Smooth muscle cell (in vitro differentiated cells): Measurements from ENCODE around the gene CORO1C. TPM values are rescaled to one million over a fixed set of nuclear protein-coding genes. Genes with fewer than 3 reads are reported as not detected.
A peak's percentile ranks its signal among the peaks of the same experiment; 100 is the strongest.

Source experiments
- DNase-seq: peaks from one replicate; lab custom pipeline; 2025; ENCODE audit not compliant: unreplicated experiment; lab: John Stamatoyannopoulos, UW
- H2AFZ ChIP-seq: fragments of 200-600 bp; sonication (generic); 2 replicates; pipeline ENCODE4 v1.6.0; 2016; ENCODE audit warnings: antibody characterized with exemption, low read depth, mild to moderate bottlenecking
- H3F3A ChIP-seq: fragments of 200-600 bp; sonication (generic); 2 replicates; pipeline ENCODE4 v1.6.0; 2017; ENCODE audit warnings: antibody characterized with exemption, low read depth
- H3K27ac ChIP-seq: fragments of 200-600 bp; sonication (generic); 2 replicates; pipeline ENCODE4 v1.5.1; 2016; ENCODE audit warnings: low read depth, mild to moderate bottlenecking
- H3K27me3 ChIP-seq: fragments of 200-600 bp; sonication (generic); 2 replicates; pipeline ENCODE4 v1.6.1; 2016; ENCODE audit warnings: low read depth, mild to moderate bottlenecking
- H3K36me3 ChIP-seq: fragments of 200-600 bp; sonication (generic); 2 replicates; pipeline ENCODE4 v1.5.1; 2016; ENCODE audit warnings: low read depth
- H3K4me1 ChIP-seq: fragments of 200-600 bp; sonication (generic); 2 replicates; pipeline ENCODE4 v1.5.1; 2016; ENCODE audit warnings: low read depth
- H3K4me2 ChIP-seq: fragments of 200-600 bp; sonication (generic); 2 replicates; pipeline ENCODE4 v1.6.0; 2016; ENCODE audit warnings: mild to moderate bottlenecking
- H3K4me3 ChIP-seq: fragments of 200-600 bp; sonication (generic); 2 replicates; pipeline ENCODE4 v1.5.1; 2016; ENCODE audit warnings: mild to moderate bottlenecking
- H3K79me2 ChIP-seq: fragments of 200-600 bp; sonication (generic); 2 replicates; pipeline ENCODE4 v1.6.0; 2016; ENCODE audit warnings: low read depth, mild to moderate bottlenecking
- H3K9ac ChIP-seq: fragments of 200-600 bp; sonication (generic); 2 replicates; pipeline ENCODE4 v1.6.0; 2016; ENCODE audit warnings: low read depth
- H3K9me3 ChIP-seq: fragments of 200-600 bp; sonication (generic); replicated peaks from 2 replicates; pipeline ENCODE4 v1.5.1; 2016; ENCODE audit warnings: low read depth
- H4K20me1 ChIP-seq: fragments of 200-600 bp; sonication (generic); 2 replicates; pipeline ENCODE4 v1.6.0; 2016; ENCODE audit warnings: low read depth
- CTCF ChIP-seq: fragments of 200-600 bp; sonication (generic); IDR thresholded peaks from 2 replicates; pipeline ENCODE4 v1.5.1; 2017; ENCODE audit warnings: borderline replicate concordance, mild to moderate bottlenecking, antibody characterized with exemption; ENCODE audit not compliant: insufficient read depth, poor library complexity, severe bottlenecking
- WGBS: methylation state at CpG from one replicate; pipeline ENCODE4 v1.1.7; 2016; ENCODE audit warnings: low lambda C conversion rate; 5-methylcytosine and 5-hydroxymethylcytosine counted together
- polyA plus RNA-seq: library from polyadenylated mRNA; unstranded; fragments of >200 nt; fragmentation: Nextera tagmentation; extraction: Ambion mirVana; gene quantifications from 2 replicates; pipeline ENCODE4 v1.2.1, GENCODE V29; 2016
- total RNA-seq: library from RNA; depleted of rRNA; stranded (reverse); fragments of >200 nt; gene quantifications from 2 replicates; pipeline ENCODE4 v1.2.3, GENCODE V29; 2014

The CORO1C gene
- total and polyA plus RNA-seq, 2 experiments from 2014 or later, result 96.7 to 136 TPM

DNA sequence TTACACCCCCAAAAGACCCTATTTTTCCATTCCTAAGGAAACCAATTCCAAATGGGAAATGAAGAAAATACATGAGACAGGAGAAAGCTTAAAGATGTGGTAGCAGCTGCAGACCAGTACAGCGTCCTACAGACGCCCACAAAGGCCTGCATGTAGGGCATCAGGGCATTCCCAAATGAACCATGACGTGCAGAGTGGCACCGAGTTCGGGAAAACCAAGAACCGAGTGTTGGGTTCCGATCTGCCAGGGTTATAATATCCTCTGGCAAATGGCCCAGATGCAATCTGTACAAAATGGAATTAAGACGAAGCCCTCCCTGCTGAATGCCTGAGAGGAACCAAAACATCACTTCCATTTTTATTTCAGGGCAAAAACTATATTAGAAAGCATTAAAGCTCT, 63.3 kb downstream of the CORO1C start:
- Histone ChIP-seq H3K4me1 (peaks cover 19% of the 10 kb centered on the region), H3K27me3 (no peaks in the 10 kb centered on the region), H3K79me2 (peaks cover 93% of the 10 kb centered on the region), H3K9ac (peak overlapping the region; percentile 27), H3K9me3 (no peaks in the 10 kb centered on the region), H3K27ac (peak overlapping the region; percentile 76), H3F3A (peaks cover 23% of the 10 kb centered on the region), H3K36me3 (no peaks in the 10 kb centered on the region), H3K4me2 (no peak overlapping the region), H3K4me3 (no peak overlapping the region), H2AFZ (no peak overlapping the region), H4K20me1 (peaks cover 24% of the 10 kb centered on the region)
- WGBS, result 92% methylated on average over 8 of the region's 8 CpGs
- TF ChIP-seq CTCF, result no peak
- DNase-seq, result no peak

DNA sequence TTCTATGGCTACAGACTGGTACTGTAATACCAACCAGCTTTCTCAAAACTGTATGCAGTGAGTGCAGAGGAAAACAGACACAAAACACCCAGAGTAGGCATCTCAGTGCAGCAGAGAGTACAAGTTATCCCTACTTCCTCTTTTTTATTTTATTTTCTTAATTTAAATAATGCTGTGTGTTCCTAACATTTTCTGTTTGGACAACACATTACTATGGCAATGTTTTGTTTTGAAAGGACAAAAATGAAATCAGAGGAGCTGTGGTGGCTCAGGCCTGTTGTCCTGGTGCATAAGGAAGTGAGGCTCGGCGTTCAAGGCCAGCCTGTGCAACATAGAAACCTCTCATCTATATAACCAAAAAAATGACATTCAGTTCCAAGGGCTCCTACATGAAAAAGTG, 64.0 kb downstream of the CORO1C start:
- H4K20me1 ChIP-seq, result peaks cover 17% of the 10 kb centered on the region
- H3K27me3 ChIP-seq, result no peaks in the 10 kb centered on the region
- no peak for DNase-seq
- H3K79me2 ChIP-seq, result peaks cover 93% of the 10 kb centered on the region
- no peak for TF ChIP-seq CTCF
- H3K4me3 ChIP-seq, result no peak overlapping the region
- peak overlapping the region; percentile 76 for H3K27ac ChIP-seq
- peak overlapping the region; percentile 36 for H3K4me2 ChIP-seq
- H2AFZ ChIP-seq, result no peak overlapping the region
- peaks cover 19% of the 10 kb centered on the region for H3K4me1 ChIP-seq
- H3K36me3 ChIP-seq, result no peaks in the 10 kb centered on the region
- WGBS, result 87% methylated on average over 2 of the region's 2 CpGs
- peak overlapping the region; percentile 33 for H3K9ac ChIP-seq
- H3F3A ChIP-seq, result peaks cover 23% of the 10 kb centered on the region
- H3K9me3 ChIP-seq, result no peaks in the 10 kb centered on the region

DNA sequence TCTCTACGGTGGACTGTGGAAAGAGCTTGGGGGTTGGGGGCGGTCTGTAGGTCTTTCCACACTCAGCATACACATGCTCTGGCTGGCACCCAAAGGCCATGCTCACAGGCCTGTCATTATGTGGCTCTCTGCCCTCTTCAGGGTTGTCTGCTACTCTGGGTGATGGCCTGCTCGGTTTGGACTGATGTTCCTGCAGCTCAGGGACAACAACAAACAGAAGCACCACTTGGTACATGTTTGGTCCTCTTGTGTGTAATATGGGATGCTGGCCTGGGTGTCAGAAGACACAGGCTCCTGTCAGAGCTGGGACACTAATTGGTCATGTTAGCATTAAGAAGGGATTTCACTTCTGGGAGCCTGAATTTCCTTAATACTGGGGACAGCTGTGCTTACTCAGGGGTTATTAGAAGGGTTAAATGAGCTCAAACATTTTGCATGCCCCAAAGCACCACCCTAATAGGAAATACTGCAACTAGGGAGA, 64.9 kb downstream of the CORO1C start:
- no peak for TF ChIP-seq CTCF
- DNase-seq, result no peak

DNA sequence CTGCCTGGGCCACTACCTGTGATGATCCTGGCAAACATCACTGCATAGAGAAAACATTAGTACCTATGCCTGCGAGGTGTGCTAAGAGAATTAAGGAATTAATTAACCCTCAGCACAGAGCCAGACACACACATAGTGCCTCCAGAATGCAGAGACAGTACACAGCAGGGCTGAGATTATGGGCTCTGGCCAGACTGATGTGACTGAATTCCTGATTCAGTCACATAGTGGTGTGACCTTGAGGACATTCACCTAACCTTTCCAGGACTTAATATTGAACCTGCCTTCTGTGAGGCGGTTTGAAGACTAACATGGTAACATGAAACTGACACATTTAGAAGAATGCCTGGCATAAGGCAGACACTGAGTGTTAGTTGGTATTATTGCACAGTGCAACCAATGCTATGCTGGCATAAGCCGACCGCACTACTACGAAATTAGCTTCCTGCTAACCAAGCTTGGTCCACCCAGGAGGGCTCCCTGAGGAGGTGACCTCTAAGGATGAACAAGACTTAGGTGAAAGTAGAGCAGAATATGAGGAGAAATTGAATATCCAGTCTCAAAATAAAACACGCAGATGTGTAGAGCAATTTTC, 65.6 kb downstream of the CORO1C start:
- H3K79me2 ChIP-seq, result peaks cover 92% of the 10 kb centered on the region
- no peak overlapping the region for H3K9ac ChIP-seq
- peaks cover 19% of the 10 kb centered on the region for H3K4me1 ChIP-seq
- no peaks in the 10 kb centered on the region for H3K27me3 ChIP-seq
- no peak overlapping the region for H2AFZ ChIP-seq
- peak overlapping the region; percentile 2 for H3K4me2 ChIP-seq
- no peak for DNase-seq
- no peaks in the 10 kb centered on the region for H3K9me3 ChIP-seq
- peaks cover 9% of the 10 kb centered on the region for H4K20me1 ChIP-seq
- H3K36me3 ChIP-seq, result no peaks in the 10 kb centered on the region
- no peak overlapping the region for H3K4me3 ChIP-seq
- peak overlapping the region; percentile 76 for H3K27ac ChIP-seq
- peaks cover 23% of the 10 kb centered on the region for H3F3A ChIP-seq
- 86% methylated on average over 6 of the region's 6 CpGs for WGBS
- TF ChIP-seq CTCF, result no peak

More for the DNA sequence above, 64.9 kb downstream of the CORO1C start:
- WGBS, result 36% methylated on average over 3 of the region's 3 CpGs
- Histone ChIP-seq H3K9me3 (no peaks in the 10 kb centered on the region), H3F3A (peaks cover 23% of the 10 kb centered on the region), H4K20me1 (peaks cover 9% of the 10 kb centered on the region), H3K27me3 (no peaks in the 10 kb centered on the region), H3K27ac (peak overlapping the region; percentile 76), H3K9ac (peak overlapping the region; percentile 15), H3K36me3 (no peaks in the 10 kb centered on the region), H3K4me3 (no peak overlapping the region), H3K4me2 (peak overlapping the region; percentile 36), H2AFZ (no peak overlapping the region), H3K4me1 (peaks cover 19% of the 10 kb centered on the region), H3K79me2 (peaks cover 93% of the 10 kb centered on the region)
